Activated T-cell treated with anti-CD3 and anti-CD28 coated beads, Interleukin-2, amount 50 U/mL, for 72 hours (primary cell): ENCODE data around the gene PICALM. TPM values are rescaled to one million over a fixed set of nuclear protein-coding genes. Genes with fewer than 3 reads are reported as not detected.

Source experiments
- ATAC-seq, 2 donors: fragments of 150-1000 bp; cut with Tn5 transposase; replicated peaks in 1 of 2; 2 replicates each; pipeline ENCODE4 v1.10.0; 2021; ENCODE audit warnings: moderate library complexity in 2 of 2, mild to moderate bottlenecking in 1 of 2
- DNase-seq, 2 donors: peaks; one replicate each; pipeline ENCODE4 v3.0.0; 2021 to 2022; ENCODE audit warnings: mixed read lengths in 1 of 2
- H3K27ac Mint-ChIP-seq: one replicate; pipeline ENCODE4 v1.8.0; 2022; ENCODE audit warnings: mild to moderate bottlenecking, moderate library complexity, mixed read lengths
- H3K27me3 Mint-ChIP-seq: one replicate; pipeline ENCODE4 v1.8.0; 2022; ENCODE audit warnings: low read depth, mixed read lengths
- H3K36me3 Mint-ChIP-seq, 2 donors: one replicate each; pipeline ENCODE4 v1.8.0; 2022; ENCODE audit warnings: mixed read lengths in 2 of 2, mild to moderate bottlenecking in 1 of 2; ENCODE audit not compliant: insufficient read depth in 2 of 2
- H3K4me1 Mint-ChIP-seq: one replicate; pipeline ENCODE4 v1.8.0; 2022; ENCODE audit warnings: low read depth, mixed read lengths
- H3K4me3 Mint-ChIP-seq, 2 donors: one replicate each; pipeline ENCODE4 v1.8.0; 2022; ENCODE audit warnings: mild to moderate bottlenecking in 2 of 2, mixed read lengths in 2 of 2, moderate library complexity in 2 of 2
- H3K9me3 Mint-ChIP-seq, 2 donors: one replicate each; pipeline ENCODE4 v1.8.0; 2022; ENCODE audit warnings: mixed read lengths in 2 of 2
- total RNA-seq, 2 donors: library from RNA; stranded (reverse); gene quantifications; one replicate each; pipeline ENCODE4 v1.2.3, GENCODE V29; 2022

The PICALM gene
- total RNA-seq, 2 donors from 2014 or later = 70.3 to 103 TPM

GRCh38 chr11:86056351-86056854, 12.5 kb downstream of the PICALM start:
- Mint-ChIP-seq H3K4me3 (peak overlapping the region in 1 of 2 donors; percentile 85), H3K27me3 (no peaks in the 10 kb centered on the region), H3K4me1 (peaks cover 89% of the 10 kb centered on the region), H3K9me3 (peaks cover 3 to 8% of the 10 kb centered on the region in 2 donors), H3K36me3 (peaks cover 9 to 11% of the 10 kb centered on the region in 2 donors), H3K27ac (peak overlapping the region; percentile 97)
- DNase-seq (no peak), ATAC-seq (peak in 1 of 2 donors; percentile 33)

GRCh38 chr11:86052693-86053641, 15.9 kb downstream of the PICALM start:
- Mint-ChIP-seq H3K27me3 (no peaks in the 10 kb centered on the region), H3K4me1 (peaks cover 91% of the 10 kb centered on the region), H3K36me3 (peaks cover 7 to 11% of the 10 kb centered on the region in 2 donors), H3K27ac (peak overlapping the region; percentile 81), H3K9me3 (peaks cover 3 to 8% of the 10 kb centered on the region in 2 donors), H3K4me3 (peak overlapping the region in 1 of 2 donors; percentile 75)
- ATAC-seq = peak in 1 of 2 donors; percentile 40
- no peak for DNase-seq

GRCh38 chr11:86050196-86050709, 18.6 kb downstream of the PICALM start:
- Mint-ChIP-seq H3K27ac (peak overlapping the region; percentile 70), H3K4me3 (peak overlapping the region in 1 of 2 donors; percentile 42), H3K27me3 (no peaks in the 10 kb centered on the region), H3K9me3 (peaks cover 3 to 8% of the 10 kb centered on the region in 2 donors), H3K4me1 (peaks cover 100% of the 10 kb centered on the region), H3K36me3 (peaks cover 7% of the 10 kb centered on the region in 2 donors)
- DNase-seq (no peak), ATAC-seq (no peak)

- Mint-ChIP-seq H3K9me3 (peaks cover 0 to 4% of the 10 kb centered on the region in 2 donors), H3K4me3 (peak overlapping the region; percentile 74 to 87), H3K4me1 (peaks cover 100% of the 10 kb centered on the region), H3K27me3 (no peaks in the 10 kb centered on the region), H3K36me3 (peaks cover 2 to 4% of the 10 kb centered on the region in 2 donors), H3K27ac (peak overlapping the region; percentile 97)
- ATAC-seq = peak; percentile 79 to 80
- peak; percentile 62 to 67 for DNase-seq
Observed at GRCh38 chr11:86047275-86047991, 21.5 kb downstream of the PICALM start.

GRCh38 chr11:86046116-86046515, 22.8 kb downstream of the PICALM start:
- H3K36me3 Mint-ChIP-seq = no peaks in the 10 kb centered on the region
- H3K9me3 Mint-ChIP-seq = no peaks in the 10 kb centered on the region
- peak overlapping the region; percentile 97 for H3K27ac Mint-ChIP-seq
- no peak for DNase-seq
- peak overlapping the region; percentile 74 to 87 for H3K4me3 Mint-ChIP-seq
- ATAC-seq = no peak
- H3K4me1 Mint-ChIP-seq = peaks cover 100% of the 10 kb centered on the region
- no peaks in the 10 kb centered on the region for H3K27me3 Mint-ChIP-seq

- Mint-ChIP-seq H3K9me3 (no peaks in the 10 kb centered on the region), H3K27me3 (no peaks in the 10 kb centered on the region), H3K4me1 (peaks cover 91% of the 10 kb centered on the region), H3K36me3 (peaks cover 0 to 8% of the 10 kb centered on the region in 2 donors), H3K4me3 (peak overlapping the region; percentile 33 to 70), H3K27ac (peak overlapping the region; percentile 95)
- no peak for DNase-seq
- ATAC-seq = no peak
Observed at GRCh38 chr11:86043765-86044503, 24.9 kb downstream of the PICALM start.

GRCh38 chr11:86041975-86042378, 26.9 kb downstream of the PICALM start:
- no peaks in the 10 kb centered on the region for H3K27me3 Mint-ChIP-seq
- H3K4me3 Mint-ChIP-seq = peak overlapping the region; percentile 66 to 95
- peak overlapping the region; percentile 99 for H3K27ac Mint-ChIP-seq
- peaks cover 80% of the 10 kb centered on the region for H3K4me1 Mint-ChIP-seq
- H3K9me3 Mint-ChIP-seq = no peaks in the 10 kb centered on the region
- ATAC-seq (peak; percentile 66 to 79), DNase-seq (peak; percentile 63 to 67)
- H3K36me3 Mint-ChIP-seq = peaks cover 2 to 14% of the 10 kb centered on the region in 2 donors

GRCh38 chr11:86040919-86041850, 27.7 kb downstream of the PICALM start:
- Mint-ChIP-seq H3K9me3 (no peaks in the 10 kb centered on the region), H3K27me3 (no peaks in the 10 kb centered on the region), H3K4me3 (peak overlapping the region in 1 of 2 donors; percentile 95), H3K27ac (peak overlapping the region; percentile 99), H3K4me1 (peaks cover 77% of the 10 kb centered on the region), H3K36me3 (peaks cover 2 to 14% of the 10 kb centered on the region in 2 donors)
- DNase-seq = no peak
- no peak for ATAC-seq

- Mint-ChIP-seq H3K27ac (peak overlapping the region; percentile 60), H3K27me3 (no peaks in the 10 kb centered on the region), H3K36me3 (peaks cover 2 to 14% of the 10 kb centered on the region in 2 donors), H3K4me3 (no peak overlapping the region), H3K9me3 (no peaks in the 10 kb centered on the region), H3K4me1 (peaks cover 73% of the 10 kb centered on the region)
- DNase-seq (no peak), ATAC-seq (no peak)
Observed at GRCh38 chr11:86039094-86039493, 29.8 kb downstream of the PICALM start.

GRCh38 chr11:86037743-86038142, 31.1 kb downstream of the PICALM start:
- peaks cover 70% of the 10 kb centered on the region for H3K4me1 Mint-ChIP-seq
- no peaks in the 10 kb centered on the region for H3K9me3 Mint-ChIP-seq
- H3K27ac Mint-ChIP-seq = peak overlapping the region; percentile 3
- DNase-seq (no peak), ATAC-seq (peak in 1 of 2 donors; percentile 32)
- peaks cover 2 to 15% of the 10 kb centered on the region in 2 donors for H3K36me3 Mint-ChIP-seq
- H3K4me3 Mint-ChIP-seq = no peak overlapping the region
- H3K27me3 Mint-ChIP-seq = no peaks in the 10 kb centered on the region

- H3K27me3 Mint-ChIP-seq = no peaks in the 10 kb centered on the region
- peaks cover 56% of the 10 kb centered on the region for H3K4me1 Mint-ChIP-seq
- H3K4me3 Mint-ChIP-seq = no peak overlapping the region
- no peak for DNase-seq
- no peaks in the 10 kb centered on the region for H3K9me3 Mint-ChIP-seq
- no peak overlapping the region for H3K27ac Mint-ChIP-seq
- no peak for ATAC-seq
- H3K36me3 Mint-ChIP-seq = peaks cover 2 to 19% of the 10 kb centered on the region in 2 donors
Observed at GRCh38 chr11:86035920-86036319, 33.0 kb downstream of the PICALM start.
